NCI-H128 (cell line): ENCODE data around the gene ALG3.

Source experiments
- DNase-seq: peaks from one replicate; lab custom pipeline; 2025; ENCODE audit not compliant: unreplicated experiment; lab: John Stamatoyannopoulos, UW

ALG3 gene

GRCh38 chr3:184198509-184198908 is 50.3 kb downstream of the ALG3 start:
- no peak for DNase-seq

- DNase-seq = no peak
These were observed 52.2 kb downstream of the ALG3 start for GRCh38 chr3:184196536-184196935.

- DNase-seq = no peak
These were observed 54.7 kb downstream of the ALG3 start for GRCh38 chr3:184193991-184194539.

GRCh38 chr3:184192889-184193288 is 55.9 kb downstream of the ALG3 start:
- DNase-seq = no peak
